GM10248 (cell line): ENCODE data around the gene FHOD3.
A peak's percentile ranks its signal among the peaks of the same experiment; 100 is the strongest.

Experiments
- CTCF ChIA-PET: fragments of 300-600 bp; sonication (Branson Sonifier 250); formaldehyde crosslinking; extraction: SDS; loops from one replicate; lab custom pipeline; 2021; ENCODE audit warnings: antibody characterized with exemption; lab: Yijun Ruan, JAX
- POLR2A ChIA-PET: fragments of 350-650 bp; sonication (Branson Sonifier 250); formaldehyde crosslinking; extraction: SDS; loops from one replicate; lab custom pipeline; 2020; ENCODE audit warnings: antibody characterized with exemption; lab: Yijun Ruan, JAX
- DNase-seq: peaks from one replicate; pipeline ENCODE4 v3.0.0; 2012; ENCODE audit errors: extremely low spot score
- CTCF ChIP-seq: IDR thresholded peaks from 2 replicates; pipeline ENCODE4 v1.5.1; 2012; ENCODE audit warnings: mild to moderate bottlenecking, low read depth; ENCODE audit errors: extremely low read depth, missing control alignments, control extremely low read depth

The FHOD3 gene

GRCh38 chr18:36688020-36688965, 390.8 kb downstream of the FHOD3 start:
- ChIA-PET POLR2A (no interaction called here), CTCF (interaction anchor here (0.6 to 3.3 kb wide), 49 partner anchors 8 to 908 kb away, joined by 3 to 37 read pairs (median 5); partner anchors contain the start of genes KIAA1328 and TPGS2)
- peak; percentile 76 for TF ChIP-seq CTCF

GRCh38 chr18:36692371-36692770, 394.9 kb downstream of the FHOD3 start:
- POLR2A ChIA-PET: no interaction called here
- CTCF ChIA-PET: interaction anchor here (1.1 kb wide), 1 partner anchor 10 kb away, joined by 3 read pairs; no protein-coding TSS in a partner anchor
- TF ChIP-seq CTCF: no peak
- DNase-seq: no peak

More at GRCh38 chr18:36688020-36688965, 390.8 kb downstream of the FHOD3 start:
- DNase-seq: peak; percentile 64

GRCh38 chr18:36692921-36693332, 395.4 kb downstream of the FHOD3 start:
- ChIA-PET POLR2A (no interaction called here), CTCF (interaction anchor here (1.1 to 1.4 kb wide), 2 partner anchors 9 to 18 kb away, joined by 3 read pairs; no protein-coding TSS in a partner anchor)
- DNase-seq: no peak
- no peak for TF ChIP-seq CTCF

- POLR2A ChIA-PET: no interaction called here
- TF ChIP-seq CTCF: no peak
- no peak for DNase-seq
- CTCF ChIA-PET: interaction anchor here (1.3 to 1.5 kb wide), 3 partner anchors 9 to 17 kb away, joined by 3 read pairs; no protein-coding TSS in a partner anchor
Observed at GRCh38 chr18:36693931-36694620, 396.6 kb downstream of the FHOD3 start.

GRCh38 chr18:36695806-36696205, 398.3 kb downstream of the FHOD3 start:
- no peak for DNase-seq
- ChIA-PET CTCF (no interaction called here), POLR2A (no interaction called here)
- TF ChIP-seq CTCF: no peak

GRCh38 chr18:36697905-36698304, 400.4 kb downstream of the FHOD3 start:
- ChIA-PET CTCF (interaction anchor here (1.4 kb wide), 1 partner anchor 10 kb away, joined by 8 read pairs; no protein-coding TSS in a partner anchor), POLR2A (no interaction called here)
- TF ChIP-seq CTCF: no peak
- DNase-seq: no peak
